Parathyroid adenoma (tissue), 2 donors: ENCODE results near the gene GAD2.

Experiments
- H2AFZ ChIP-seq: fragments of 300-600 bp; sonication (generic); one replicate; pipeline ENCODE4 v1.7.0; 2017; ENCODE audit warnings: antibody characterized with exemption, mild to moderate bottlenecking
- H3K27ac ChIP-seq: fragments of 300-600 bp; sonication (generic); one replicate; pipeline ENCODE4 v1.7.0; 2017
- H3K27me3 ChIP-seq: fragments of 300-600 bp; sonication (generic); one replicate; pipeline ENCODE4 v1.7.0; 2017; ENCODE audit warnings: low read length; ENCODE audit not compliant: control insufficient read depth, insufficient read depth
- H3K36me3 ChIP-seq: fragments of 300-600 bp; sonication (generic); one replicate; pipeline ENCODE4 v1.7.0; 2017; ENCODE audit warnings: low read length; ENCODE audit not compliant: control insufficient read depth, insufficient read depth
- H3K4me1 ChIP-seq: fragments of 300-600 bp; sonication (generic); one replicate; pipeline ENCODE4 v1.7.0; 2017; ENCODE audit warnings: control low read depth
- H3K4me2 ChIP-seq: fragments of 300-600 bp; sonication (generic); one replicate; pipeline ENCODE4 v1.7.0; 2017; ENCODE audit warnings: low read length
- H3K4me3 ChIP-seq: fragments of 300-600 bp; sonication (generic); one replicate; pipeline ENCODE4 v1.7.0; 2017; ENCODE audit warnings: low read depth, low read length
- H3K79me2 ChIP-seq: fragments of 300-600 bp; sonication (generic); one replicate; pipeline ENCODE4 v1.7.0; 2017; ENCODE audit warnings: control low read depth
- H3K9ac ChIP-seq: fragments of 300-600 bp; sonication (generic); one replicate; pipeline ENCODE4 v1.7.0; 2017; ENCODE audit warnings: mild to moderate bottlenecking
- H3K9me3 ChIP-seq: fragments of 300-600 bp; sonication (generic); one replicate; pipeline ENCODE4 v1.7.0; 2017; ENCODE audit warnings: low read length; ENCODE audit not compliant: control insufficient read depth
- CTCF ChIP-seq: fragments of 300-600 bp; sonication (generic); IDR thresholded peaks from one replicate; pipeline ENCODE4 v1.7.0; 2017; ENCODE audit warnings: antibody characterized with exemption, mild to moderate bottlenecking
- donor health status: primary hyperparathyroidism.

Gene GAD2

DNA sequence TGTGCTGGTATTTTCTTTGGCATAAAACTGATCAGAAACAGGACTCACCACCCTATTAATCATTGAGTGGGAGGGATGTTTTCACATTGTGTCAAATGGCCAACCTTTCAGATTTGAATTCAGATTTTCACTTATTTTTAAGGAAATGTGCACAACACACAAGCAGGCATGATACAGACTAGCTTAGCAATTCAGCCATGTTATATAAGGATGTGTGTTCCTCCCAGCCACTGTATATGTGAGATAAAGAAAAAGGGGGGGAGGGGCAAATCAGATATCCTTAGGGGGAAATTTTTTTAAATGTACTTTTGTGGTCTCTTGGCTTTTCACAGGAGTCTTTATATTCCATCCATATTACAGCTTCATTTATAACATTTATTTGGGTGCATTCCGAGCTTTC lies 3.1 kb downstream of the GAD2 start:
- no peak overlapping the region for H3K9ac ChIP-seq
- no peak overlapping the region for H3K27ac ChIP-seq
- no peak overlapping the region for H3K4me3 ChIP-seq
- no peaks in the 10 kb centered on the region for H3K9me3 ChIP-seq
- TF ChIP-seq CTCF = no peak
- no peaks in the 10 kb centered on the region for H3K36me3 ChIP-seq
- peaks cover 9% of the 10 kb centered on the region for H3K27me3 ChIP-seq
- H2AFZ ChIP-seq = no peak overlapping the region
- no peaks in the 10 kb centered on the region for H3K79me2 ChIP-seq
- H3K4me2 ChIP-seq = no peak overlapping the region
- H3K4me1 ChIP-seq = no peaks in the 10 kb centered on the region

- TF ChIP-seq CTCF = no peak
- Histone ChIP-seq H3K4me3 (no peak overlapping the region), H2AFZ (no peak overlapping the region), H3K9ac (no peak overlapping the region), H3K4me2 (no peak overlapping the region), H3K36me3 (no peaks in the 10 kb centered on the region), H3K9me3 (no peaks in the 10 kb centered on the region), H3K79me2 (no peaks in the 10 kb centered on the region), H3K27me3 (peaks cover 6% of the 10 kb centered on the region), H3K4me1 (no peaks in the 10 kb centered on the region), H3K27ac (no peak overlapping the region)
These were observed 4.3 kb downstream of the GAD2 start for GRCh38 chr10:26220901-26221300.

DNA sequence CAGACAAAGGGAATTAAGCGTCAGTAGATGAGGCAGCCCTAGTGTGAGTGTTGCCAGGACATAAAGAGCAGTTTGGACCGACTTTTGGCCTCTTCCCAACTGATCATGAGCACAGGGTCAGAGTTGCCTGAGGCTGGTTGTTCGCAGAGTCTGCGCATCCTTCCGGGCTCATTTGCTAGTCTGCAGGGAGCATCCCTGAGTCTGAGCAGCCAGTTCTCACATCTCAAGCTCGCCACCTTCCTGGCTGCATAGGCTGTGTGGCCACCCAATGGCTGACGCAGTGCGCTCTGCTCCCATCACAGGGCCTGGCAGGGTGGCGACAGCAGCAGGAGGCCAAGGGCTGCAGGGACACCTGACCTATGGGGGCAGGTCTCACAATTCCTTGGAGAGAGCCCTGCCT lies 5.0 kb downstream of the GAD2 start:
- no peaks in the 10 kb centered on the region for H3K4me1 ChIP-seq
- no peak overlapping the region for H2AFZ ChIP-seq
- no peaks in the 10 kb centered on the region for H3K36me3 ChIP-seq
- H3K79me2 ChIP-seq = no peaks in the 10 kb centered on the region
- no peak overlapping the region for H3K4me3 ChIP-seq
- no peak overlapping the region for H3K9ac ChIP-seq
- no peaks in the 10 kb centered on the region for H3K9me3 ChIP-seq
- TF ChIP-seq CTCF = no peak
- peaks cover 5% of the 10 kb centered on the region for H3K27me3 ChIP-seq
- H3K27ac ChIP-seq = no peak overlapping the region
- H3K4me2 ChIP-seq = no peak overlapping the region

DNA sequence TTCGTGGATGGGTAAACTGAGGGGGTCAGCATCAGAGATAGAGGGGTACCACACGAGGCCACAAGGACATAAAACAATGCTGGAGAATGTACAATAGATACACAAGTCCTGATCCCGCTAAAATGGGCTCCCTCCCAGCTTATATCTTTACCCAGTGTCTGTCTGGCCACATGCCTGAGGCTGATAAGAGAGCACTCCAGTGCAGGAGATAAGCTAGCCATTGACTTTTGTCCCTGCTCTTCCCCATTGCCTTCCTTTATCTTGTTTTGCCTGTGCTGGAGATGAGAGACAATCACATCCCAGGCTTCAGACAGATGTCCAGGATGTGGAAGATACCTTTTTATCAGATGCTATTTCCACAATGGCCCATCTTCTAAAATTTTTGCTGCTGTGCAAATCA lies 6.0 kb downstream of the GAD2 start:
- no peaks in the 10 kb centered on the region for H3K27me3 ChIP-seq
- no peaks in the 10 kb centered on the region for H3K4me1 ChIP-seq
- TF ChIP-seq CTCF = no peak
- no peak overlapping the region for H3K9ac ChIP-seq
- H3K79me2 ChIP-seq = no peaks in the 10 kb centered on the region
- no peak overlapping the region for H2AFZ ChIP-seq
- H3K36me3 ChIP-seq = no peaks in the 10 kb centered on the region
- no peak overlapping the region for H3K4me2 ChIP-seq
- no peak overlapping the region for H3K4me3 ChIP-seq
- no peaks in the 10 kb centered on the region for H3K9me3 ChIP-seq
- H3K27ac ChIP-seq = no peak overlapping the region

- no peak overlapping the region for H3K4me2 ChIP-seq
- H3K79me2 ChIP-seq = no peaks in the 10 kb centered on the region
- no peaks in the 10 kb centered on the region for H3K27me3 ChIP-seq
- H3K9me3 ChIP-seq = no peaks in the 10 kb centered on the region
- TF ChIP-seq CTCF = no peak
- H3K9ac ChIP-seq = no peak overlapping the region
- no peaks in the 10 kb centered on the region for H3K36me3 ChIP-seq
- H3K27ac ChIP-seq = no peak overlapping the region
- no peaks in the 10 kb centered on the region for H3K4me1 ChIP-seq
- H3K4me3 ChIP-seq = no peak overlapping the region
- H2AFZ ChIP-seq = no peak overlapping the region
These were observed 8.7 kb downstream of the GAD2 start for GRCh38 chr10:26225322-26225721.
